UCSD-AML1 (cell line): ENCODE data around the gene IGFBP1.
A peak's percentile ranks its signal among the peaks of the same experiment; 100 is the strongest.

Experiments used
- DNase-seq: peaks from one replicate; lab custom pipeline; 2025; ENCODE audit not compliant: unreplicated experiment; lab: John Stamatoyannopoulos, UW

IGFBP1 gene

GRCh38 chr7:45930967-45931366 is 42.7 kb downstream of the IGFBP1 start:
- no peak for DNase-seq

DNA sequence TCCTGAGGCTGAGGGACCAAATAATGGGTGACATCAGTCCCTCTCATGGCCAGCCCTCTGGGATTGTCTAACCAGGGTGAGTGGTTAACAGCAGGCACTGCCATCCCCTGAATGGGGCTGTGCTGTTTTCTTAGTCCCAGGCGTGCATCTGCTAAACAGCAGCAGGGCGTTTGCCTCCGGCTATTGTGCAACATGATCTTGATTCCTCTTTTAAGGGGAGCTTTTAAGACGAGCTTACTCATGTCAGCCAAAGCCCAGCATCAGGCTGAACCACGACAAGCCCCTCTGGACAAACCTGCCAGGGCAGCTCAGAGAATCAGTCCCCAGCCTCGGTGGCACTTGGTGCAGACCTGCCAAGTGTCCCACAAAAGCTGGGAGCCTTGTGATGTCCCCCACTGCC is 49.0 kb downstream of the IGFBP1 start:
- DNase-seq: no peak

GRCh38 chr7:45937862-45938261 is 49.6 kb downstream of the IGFBP1 start:
- no peak for DNase-seq

GRCh38 chr7:45938626-45939302 is 50.5 kb downstream of the IGFBP1 start:
- no peak for DNase-seq

- no peak for DNase-seq
Measured at GRCh38 chr7:45939574-45939973, 51.3 kb downstream of the IGFBP1 start.

GRCh38 chr7:45940237-45940781 is 52.0 kb downstream of the IGFBP1 start:
- peak; percentile 31 for DNase-seq

GRCh38 chr7:45940939-45941338 is 52.7 kb downstream of the IGFBP1 start:
- DNase-seq: no peak
